NCI-H1048 (cell line): ENCODE measurements around the gene ZNF281.
"Not testable (repeated sequence)": the region's sequence is repeated elsewhere in the genome, so short reads cannot be mapped to it uniquely, and the experiment has no call there.

Experiments used
- DNase-seq: peaks from one replicate; lab custom pipeline; 2025; lab: John Stamatoyannopoulos, UW

The ZNF281 gene

GRCh38 chr1:200364091-200364759 is 45.6 kb downstream of the ZNF281 start:
- peak; percentile 34 for DNase-seq

GRCh38 chr1:200363264-200363933 is 46.4 kb downstream of the ZNF281 start:
- no peak for DNase-seq

- no peak for DNase-seq
Observed at GRCh38 chr1:200362421-200362820, 47.4 kb downstream of the ZNF281 start.

GRCh38 chr1:200359610-200360163 is 50.1 kb downstream of the ZNF281 start:
- no peak for DNase-seq

GRCh38 chr1:200357925-200358324 is 51.9 kb downstream of the ZNF281 start:
- not testable (repeated sequence) for DNase-seq

- no peak for DNase-seq
Observed at GRCh38 chr1:200355801-200356200, 54.0 kb downstream of the ZNF281 start.
